COLO668 (cell line): Measurements from ENCODE around the gene PIP4K2C.
A peak's percentile ranks its signal among the peaks of the same experiment; 100 is the strongest.
"Not testable (repeated sequence)": the region's sequence is repeated elsewhere in the genome, so short reads cannot be mapped to it uniquely, and the experiment has no call there.

Experiments used
- DNase-seq: peaks from one replicate; lab custom pipeline; 2025; ENCODE audit not compliant: unreplicated experiment; lab: John Stamatoyannopoulos, UW

PIP4K2C gene

GRCh38 chr12:57558864-57559263, 32.1 kb upstream of the PIP4K2C start:
- DNase-seq = no peak

GRCh38 chr12:57560516-57560915, 30.5 kb upstream of the PIP4K2C start:
- no peak for DNase-seq

- not testable (repeated sequence) for DNase-seq
Observed at GRCh38 chr12:57561117-57561516, 29.9 kb upstream of the PIP4K2C start.

- DNase-seq = no peak
Observed at GRCh38 chr12:57563358-57563757, 27.6 kb upstream of the PIP4K2C start.

GRCh38 chr12:57564178-57564740, 26.7 kb upstream of the PIP4K2C start:
- DNase-seq = no peak

GRCh38 chr12:57568838-57569237, 22.2 kb upstream of the PIP4K2C start:
- DNase-seq = no peak

- DNase-seq = no peak
Observed at GRCh38 chr12:57569858-57570257, 21.1 kb upstream of the PIP4K2C start.

GRCh38 chr12:57570438-57570837, 20.6 kb upstream of the PIP4K2C start:
- DNase-seq = not testable (repeated sequence)

GRCh38 chr12:57571926-57572762, 18.8 kb upstream of the PIP4K2C start:
- no peak for DNase-seq

- no peak for DNase-seq
Observed at GRCh38 chr12:57574795-57575194, 16.2 kb upstream of the PIP4K2C start.

- peak; percentile 21 for DNase-seq
Observed at GRCh38 chr12:57575771-57576612, 15.0 kb upstream of the PIP4K2C start.

- no peak for DNase-seq
Observed at GRCh38 chr12:57576613-57577160, 14.3 kb upstream of the PIP4K2C start.

- no peak for DNase-seq
Observed at GRCh38 chr12:57577981-57578758, 12.8 kb upstream of the PIP4K2C start.

GRCh38 chr12:57579011-57579410, 12.0 kb upstream of the PIP4K2C start:
- no peak for DNase-seq

- no peak for DNase-seq
Observed at GRCh38 chr12:57579677-57580465, 11.1 kb upstream of the PIP4K2C start.

- DNase-seq = no peak
Observed at GRCh38 chr12:57580466-57580795, 10.6 kb upstream of the PIP4K2C start.

GRCh38 chr12:57581802-57582201, 9.2 kb upstream of the PIP4K2C start:
- DNase-seq = no peak

GRCh38 chr12:57582440-57582839, 8.6 kb upstream of the PIP4K2C start:
- DNase-seq = no peak

- DNase-seq = peak; percentile 39
Observed at GRCh38 chr12:57583008-57583831, 7.8 kb upstream of the PIP4K2C start.
